GM21381 (cell line): ENCODE measurements around the gene ICOS.
"Not testable (repeated sequence)": the region's sequence is repeated elsewhere in the genome, so short reads cannot be mapped to it uniquely, and the experiment has no call there.

Experiments used
- ATAC-seq: cut with Tn5 transposase; IDR thresholded peaks from one replicate; pipeline ENCODE4 v1.9.1; 2021; ENCODE audit warnings: mild to moderate bottlenecking, moderate library complexity; ENCODE audit not compliant: unreplicated experiment

ICOS gene

DNA sequence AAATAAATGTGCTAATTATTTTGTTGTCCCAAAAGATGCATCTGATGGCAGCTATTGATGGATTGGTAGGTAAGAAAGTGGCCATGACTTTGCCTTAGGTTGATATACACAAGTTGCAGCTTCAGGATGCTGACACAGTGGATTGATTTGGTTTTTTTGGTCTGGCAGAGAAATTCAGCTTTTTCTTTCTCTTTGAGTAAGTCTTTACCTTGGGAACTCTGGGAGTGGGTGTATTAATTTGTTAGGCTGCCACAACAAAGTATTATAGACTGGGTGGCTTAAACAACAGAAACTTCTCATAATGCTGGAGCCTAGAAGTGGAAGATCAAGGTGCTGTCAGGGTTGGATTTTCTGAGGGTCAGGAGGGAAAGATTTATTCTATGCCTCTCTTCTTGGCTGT, 19.8 kb upstream of the ICOS start:
- no peak for ATAC-seq

GRCh38 chr2:203918264-203918663, 18.3 kb upstream of the ICOS start:
- no peak for ATAC-seq

- ATAC-seq: no peak
These were observed 17.7 kb upstream of the ICOS start for GRCh38 chr2:203918839-203919238.

- no peak for ATAC-seq
These were observed 10.9 kb upstream of the ICOS start for GRCh38 chr2:203925512-203926158.

DNA sequence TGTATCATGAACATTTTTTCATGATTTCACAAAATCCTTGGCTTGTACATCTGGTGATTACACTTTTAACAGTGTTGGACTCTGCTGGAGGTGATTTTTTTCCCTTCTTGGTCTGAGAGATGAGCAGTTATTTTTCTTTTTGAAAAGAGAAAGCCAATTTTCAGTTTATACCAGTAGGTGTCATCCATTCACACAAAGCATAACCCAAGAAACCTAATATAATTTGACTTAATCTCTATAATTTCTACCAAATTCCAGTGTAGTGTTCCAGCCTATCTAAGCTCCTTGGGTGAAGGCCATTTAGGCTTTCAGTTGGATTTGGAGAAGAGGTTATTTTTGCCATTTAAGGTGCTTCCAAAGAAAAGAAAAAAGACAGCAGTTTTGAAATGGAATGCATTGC, 7.7 kb upstream of the ICOS start:
- no peak for ATAC-seq

- ATAC-seq: not testable (repeated sequence)
These were observed 5.3 kb upstream of the ICOS start for GRCh38 chr2:203931262-203931661.

DNA sequence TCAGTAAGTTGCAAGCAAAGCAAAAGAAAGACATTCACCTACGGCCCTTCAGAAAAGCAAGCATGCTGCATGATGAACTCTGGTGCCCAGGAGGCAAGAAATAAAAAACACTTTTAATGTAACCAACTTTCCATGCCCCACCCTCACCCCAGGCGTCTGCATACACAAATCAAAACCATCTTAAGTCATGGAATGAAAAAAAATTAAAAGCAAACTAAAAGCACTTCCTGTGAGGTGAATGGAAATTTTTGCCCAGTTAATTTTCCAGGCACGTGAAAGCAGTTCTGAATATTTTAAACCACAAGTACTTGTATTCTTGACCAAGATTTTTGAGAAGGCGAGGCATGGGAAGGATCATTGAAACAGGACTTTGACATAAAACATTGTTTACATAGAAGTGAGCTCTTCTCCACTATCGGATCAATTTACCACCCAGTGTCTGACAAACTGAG, 2.5 kb upstream of the ICOS start:
- ATAC-seq: no peak

GRCh38 chr2:203934711-203935438, 1.7 kb upstream of the ICOS start:
- ATAC-seq: no peak

- no peak for ATAC-seq
These were observed 995 bp upstream of the ICOS start for GRCh38 chr2:203935568-203935967.

- ATAC-seq: no peak
These were observed 386 bp downstream of the ICOS start for GRCh38 chr2:203936949-203937348.

- ATAC-seq: no peak
These were observed 1.2 kb downstream of the ICOS start for GRCh38 chr2:203937788-203938187.

- ATAC-seq: no peak
These were observed 3.5 kb downstream of the ICOS start for GRCh38 chr2:203940039-203940438.

GRCh38 chr2:203943493-203944382, 7.2 kb downstream of the ICOS start:
- ATAC-seq: not testable (repeated sequence)

DNA sequence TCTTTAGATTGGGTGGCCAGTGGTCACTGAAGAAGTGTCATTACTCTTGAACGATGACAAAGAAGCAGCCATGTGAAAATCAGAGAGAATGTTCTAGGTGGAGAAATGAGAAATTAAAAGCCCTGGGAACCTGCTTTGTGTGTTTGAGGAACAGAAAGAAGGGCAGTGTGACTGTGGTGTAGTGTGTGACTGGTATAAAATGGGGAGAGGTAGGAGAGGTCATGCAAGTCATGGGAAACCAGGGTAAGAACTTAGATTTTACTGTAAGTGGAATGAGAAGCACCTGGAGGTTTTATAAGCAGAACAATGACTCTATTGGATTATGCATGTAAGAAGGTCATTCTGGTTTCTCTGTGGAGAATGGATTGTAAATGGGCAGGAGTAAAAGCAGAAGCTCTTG, 12.2 kb downstream of the ICOS start:
- ATAC-seq: peak; percentile 61

GRCh38 chr2:203949228-203949627, 12.7 kb downstream of the ICOS start:
- peak; percentile 24 for ATAC-seq

DNA sequence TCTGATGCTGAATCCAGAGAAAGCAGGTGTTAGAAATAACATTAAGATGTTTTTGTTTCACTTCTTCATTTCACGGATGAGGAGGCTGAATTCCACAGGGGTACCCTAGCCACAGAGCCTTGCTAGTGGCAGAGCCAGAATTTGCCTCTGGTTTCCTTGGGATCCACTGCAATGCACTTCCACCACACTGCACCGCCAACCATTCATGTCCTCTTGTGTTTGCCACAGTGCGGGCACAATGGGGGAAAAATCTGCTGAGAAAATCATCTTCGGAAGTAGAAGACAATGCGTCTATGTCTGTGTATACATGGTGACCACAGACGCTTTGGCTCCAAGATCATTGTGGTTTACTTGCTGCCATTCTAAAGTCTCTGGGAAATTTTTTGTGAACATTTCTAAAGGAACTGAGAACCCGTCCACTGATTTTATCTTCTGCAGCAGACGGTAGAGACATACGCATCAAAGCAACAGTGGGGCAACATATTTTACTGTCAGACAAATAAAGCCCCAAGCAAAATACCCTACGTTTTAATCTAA, 14.9 kb downstream of the ICOS start:
- no peak for ATAC-seq

DNA sequence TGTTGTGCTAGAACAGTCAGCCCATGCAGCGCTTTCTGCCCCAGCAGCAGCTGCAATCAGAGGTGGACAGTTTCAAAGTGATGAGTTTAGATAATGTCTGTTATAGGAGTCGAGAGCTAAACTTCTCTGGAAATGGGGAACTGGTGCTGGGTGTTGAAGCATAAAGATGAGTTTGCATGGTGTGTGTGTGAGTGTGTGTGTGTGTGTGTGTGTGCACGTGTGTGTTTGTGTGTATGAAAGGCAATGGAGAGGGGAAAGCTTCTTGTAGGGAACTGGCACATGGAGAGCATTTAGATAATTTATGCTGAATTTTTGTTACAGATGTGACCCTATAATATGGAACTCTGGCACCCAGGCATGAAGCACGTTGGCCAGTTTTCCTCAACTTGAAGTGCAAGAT, 22.7 kb downstream of the ICOS start:
- no peak for ATAC-seq

- no peak for ATAC-seq
These were observed 23.1 kb downstream of the ICOS start for GRCh38 chr2:203959672-203960071.

- ATAC-seq: no peak
These were observed 24.2 kb downstream of the ICOS start for GRCh38 chr2:203960811-203961210.

- not testable (repeated sequence) for ATAC-seq
These were observed 28.6 kb downstream of the ICOS start for GRCh38 chr2:203965190-203965589.

- ATAC-seq: no peak
These were observed 34.7 kb downstream of the ICOS start for GRCh38 chr2:203971251-203971650.
